Measurements from ENCODE around the gene GSN. TPM values are rescaled to one million over a fixed set of nuclear protein-coding genes. Genes with fewer than 3 reads are reported as not detected.

Gene GSN
- total and polyA plus RNA-seq, 10 of the 15 experiments (the other 5 are each of a cell fraction or from before 2014, with no cell fraction given) = 0.66 to 9.2 (median 6.2) TPM

DNA sequence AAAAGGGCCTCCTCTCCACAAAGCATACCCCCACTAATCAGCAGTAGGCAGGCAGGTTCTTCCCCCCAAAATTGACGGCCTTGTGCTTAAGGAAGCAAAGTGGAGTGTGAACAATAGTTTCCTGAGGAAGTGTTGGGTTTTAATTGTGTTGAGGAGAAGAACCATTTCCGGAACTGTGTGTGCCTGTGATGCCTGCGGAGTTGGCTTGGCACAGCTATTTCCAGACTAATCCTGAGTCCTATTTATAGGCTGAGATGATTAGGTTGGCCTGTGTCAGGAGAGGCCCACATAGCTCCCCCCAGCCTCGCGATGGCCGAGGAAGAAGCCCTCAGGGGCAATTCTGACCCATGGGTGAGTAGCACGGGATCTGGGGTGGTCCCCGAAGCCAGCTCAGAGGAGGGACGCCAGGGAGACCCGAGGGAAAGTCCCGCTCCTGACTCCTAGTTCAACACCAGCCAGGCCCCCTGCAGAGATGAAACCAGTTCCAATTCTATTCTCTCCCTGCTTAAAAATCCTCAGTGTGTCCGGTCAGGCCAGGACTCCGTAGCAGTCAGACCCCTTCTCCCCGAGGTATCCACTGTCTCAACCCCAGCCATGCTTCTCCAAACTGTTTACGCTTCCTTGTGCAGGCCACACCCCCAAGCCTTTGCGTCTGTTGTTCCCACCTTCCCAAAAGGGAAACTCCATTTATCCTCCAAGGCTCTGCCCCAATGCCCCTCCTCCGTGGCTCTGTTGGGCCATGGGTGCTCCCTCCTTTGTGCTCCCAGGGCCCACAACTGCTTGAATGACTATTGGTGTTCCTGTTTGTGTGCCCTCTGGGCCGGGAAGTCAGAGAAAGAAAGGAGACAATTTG, 18.1 kb downstream of the GSN start:
- no peak for ATAC-seq
- CTCF ChIA-PET = no interaction called here
- no peaks in the 10 kb centered on the region for H3K9me3 ChIP-seq (replicated peaks; ENCODE audit: control insufficient read depth, insufficient read depth, low read length)
- no peak for FAIRE-seq
- H3K27ac ChIP-seq (ENCODE audit: control insufficient read depth, insufficient read depth) = no peak overlapping the region
- SMC1A ChIA-PET (ENCODE audit: uncharacterized antibody, unreplicated experiment) = no interaction called here
- intact Hi-C loops (cut with micrococcal nuclease; ENCODE audit: unreplicated experiment) = no loop called here
- H3K36me3 ChIP-seq (ENCODE audit: control insufficient read depth in 2 of 2, insufficient read depth in 2 of 2, low read length in 1 of 2) = no peaks in the 10 kb centered on the region
- no TSS peak for BruUV-seq (replicated peaks)
- H2AFZ ChIP-seq (ENCODE audit: control insufficient read depth, low read depth, low read length) = no peak overlapping the region
- WGBS (ENCODE audit: insufficient coverage, insufficient replicate concordance, low lambda C conversion rate, missing lambda C conversion rate) = 66% methylated on average over 18 of the region's 18 CpGs
- H3K9ac ChIP-seq (ENCODE audit: control insufficient read depth, insufficient read depth, low read length) = no peak overlapping the region
- RAD21 ChIA-PET (ENCODE audit: unreplicated experiment) = no interaction called here
- no peak for DNase-seq (ENCODE audit: low read depth, low spot score)
- in situ Hi-C loops (cut with MboI) = no loop called here
- H3K27me3 ChIP-seq (replicated peaks in 1 of 2; ENCODE audit: control insufficient read depth in 2 of 2, insufficient read depth in 2 of 2, low read length in 1 of 2) = no peaks in the 10 kb centered on the region
- POLR2A ChIA-PET = no interaction called here
- TF ChIP-seq SMARCA5 (IDR thresholded peaks at IDR 0.05) (no peak), ZNF24 (IDR thresholded peaks at IDR 0.05) (no peak), BRCA1 (IDR thresholded peaks at IDR 0.05; ENCODE audit: low read depth, low read length) (no peak), TBL1XR1 (IDR thresholded peaks at IDR 0.05; ENCODE audit: low read depth, low read length) (no peak), SREBF1 (IDR thresholded peaks at IDR 0.05; ENCODE audit: low read length) (no peak), GATAD2B (conservative IDR thresholded peaks at IDR 0.05; ENCODE audit: low read depth) (no peak), CBFB (IDR thresholded peaks at IDR 0.05; ENCODE audit: low read depth) (no peak), ASH2L (IDR thresholded peaks at IDR 0.05; ENCODE audit: borderline replicate concordance, low read depth) (no peak)
- TF ChIP-seq, protein P1, sequence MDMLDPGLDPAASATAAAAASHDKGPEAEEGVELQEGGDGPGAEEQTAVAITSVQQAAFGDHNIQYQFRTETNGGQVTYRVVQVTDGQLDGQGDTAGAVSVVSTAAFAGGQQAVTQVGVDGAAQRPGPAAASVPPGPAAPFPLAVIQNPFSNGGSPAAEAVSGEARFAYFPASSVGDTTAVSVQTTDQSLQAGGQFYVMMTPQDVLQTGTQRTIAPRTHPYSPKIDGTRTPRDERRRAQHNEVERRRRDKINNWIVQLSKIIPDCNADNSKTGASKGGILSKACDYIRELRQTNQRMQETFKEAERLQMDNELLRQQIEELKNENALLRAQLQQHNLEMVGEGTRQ (IDR thresholded peaks at IDR 0.05; ENCODE audit: borderline replicate concordance, low read depth, low read length) = no peak
- TF ChIP-seq, protein P2, sequence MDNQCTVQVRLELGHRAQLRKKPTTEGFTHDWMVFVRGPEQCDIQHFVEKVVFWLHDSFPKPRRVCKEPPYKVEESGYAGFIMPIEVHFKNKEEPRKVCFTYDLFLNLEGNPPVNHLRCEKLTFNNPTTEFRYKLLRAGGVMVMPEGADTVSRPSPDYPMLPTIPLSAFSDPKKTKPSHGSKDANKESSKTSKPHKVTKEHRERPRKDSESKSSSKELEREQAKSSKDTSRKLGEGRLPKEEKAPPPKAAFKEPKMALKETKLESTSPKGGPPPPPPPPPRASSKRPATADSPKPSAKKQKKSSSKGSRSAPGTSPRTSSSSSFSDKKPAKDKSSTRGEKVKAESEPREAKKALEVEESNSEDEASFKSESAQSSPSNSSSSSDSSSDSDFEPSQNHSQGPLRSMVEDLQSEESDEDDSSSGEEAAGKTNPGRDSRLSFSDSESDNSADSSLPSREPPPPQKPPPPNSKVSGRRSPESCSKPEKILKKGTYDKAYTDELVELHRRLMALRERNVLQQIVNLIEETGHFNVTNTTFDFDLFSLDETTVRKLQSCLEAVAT (IDR thresholded peaks at IDR 0.05) = no peak
- TF ChIP-seq, protein P3, sequence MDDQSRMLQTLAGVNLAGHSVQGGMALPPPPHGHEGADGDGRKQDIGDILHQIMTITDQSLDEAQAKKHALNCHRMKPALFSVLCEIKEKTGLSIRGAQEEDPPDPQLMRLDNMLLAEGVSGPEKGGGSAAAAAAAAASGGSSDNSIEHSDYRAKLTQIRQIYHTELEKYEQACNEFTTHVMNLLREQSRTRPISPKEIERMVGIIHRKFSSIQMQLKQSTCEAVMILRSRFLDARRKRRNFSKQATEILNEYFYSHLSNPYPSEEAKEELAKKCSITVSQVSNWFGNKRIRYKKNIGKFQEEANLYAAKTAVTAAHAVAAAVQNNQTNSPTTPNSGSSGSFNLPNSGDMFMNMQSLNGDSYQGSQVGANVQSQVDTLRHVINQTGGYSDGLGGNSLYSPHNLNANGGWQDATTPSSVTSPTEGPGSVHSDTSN (IDR thresholded peaks at IDR 0.05; ENCODE audit: insufficient replicate concordance, low read depth, low read length) = no peak
- TF ChIP-seq, protein P4, sequence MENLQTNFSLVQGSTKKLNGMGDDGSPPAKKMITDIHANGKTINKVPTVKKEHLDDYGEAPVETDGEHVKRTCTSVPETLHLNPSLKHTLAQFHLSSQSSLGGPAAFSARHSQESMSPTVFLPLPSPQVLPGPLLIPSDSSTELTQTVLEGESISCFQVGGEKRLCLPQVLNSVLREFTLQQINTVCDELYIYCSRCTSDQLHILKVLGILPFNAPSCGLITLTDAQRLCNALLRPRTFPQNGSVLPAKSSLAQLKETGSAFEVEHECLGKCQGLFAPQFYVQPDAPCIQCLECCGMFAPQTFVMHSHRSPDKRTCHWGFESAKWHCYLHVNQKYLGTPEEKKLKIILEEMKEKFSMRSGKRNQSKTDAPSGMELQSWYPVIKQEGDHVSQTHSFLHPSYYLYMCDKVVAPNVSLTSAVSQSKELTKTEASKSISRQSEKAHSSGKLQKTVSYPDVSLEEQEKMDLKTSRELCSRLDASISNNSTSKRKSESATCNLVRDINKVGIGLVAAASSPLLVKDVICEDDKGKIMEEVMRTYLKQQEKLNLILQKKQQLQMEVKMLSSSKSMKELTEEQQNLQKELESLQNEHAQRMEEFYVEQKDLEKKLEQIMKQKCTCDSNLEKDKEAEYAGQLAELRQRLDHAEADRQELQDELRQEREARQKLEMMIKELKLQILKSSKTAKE (IDR thresholded peaks at IDR 0.05; ENCODE audit: low read depth, poor library complexity, severe bottlenecking) = no peak
- no peak overlapping the region for H3K4me3 ChIP-seq
- no peaks in the 10 kb centered on the region for H3K79me2 ChIP-seq (ENCODE audit: control insufficient read depth, insufficient read depth, low read length)
- peaks cover 5% of the 10 kb centered on the region for H3K4me1 ChIP-seq (ENCODE audit: control insufficient read depth, insufficient read depth, low read length)
- H3K4me2 ChIP-seq (ENCODE audit: control insufficient read depth, insufficient read depth) = no peak overlapping the region
- no peaks in the 10 kb centered on the region; the same call in 1 of the 2 replicates for H4K20me1 ChIP-seq (ENCODE audit: control insufficient read depth, insufficient read depth)
